WTC11 (cell line): Measurements from ENCODE around the gene AANAT. TPM values are rescaled to one million over a fixed set of nuclear protein-coding genes. Genes with fewer than 3 reads are reported as not detected.

ENCODE experiments used
- ATAC-seq: fragments of 200-7000 bp; cut with Tn5 transposase; 2 replicates; pipeline ENCODE4 v1.10.0; 2021; ENCODE audit warnings: mild to moderate bottlenecking, moderate library complexity
- CTCF ChIA-PET: fragments of 300-600 bp; sonication (Branson Sonifier 250); formaldehyde crosslinking; loops from one replicate; lab custom pipeline; 2021; ENCODE audit warnings: antibody characterized with exemption; lab: Charles Lee
- POLR2A ChIA-PET: fragments of 350-600 bp; sonication (Branson Sonifier 250); formaldehyde crosslinking; loops from one replicate; lab custom pipeline; 2021; ENCODE audit warnings: antibody characterized with exemption; lab: Charles Lee
- DNase-seq: peaks from one replicate; pipeline ENCODE4 v3.0.0; 2021; ENCODE audit warnings: low spot score
- H3K27ac Mint-ChIP-seq: 2 replicates; pipeline ENCODE4 v1.8.0; 2021; ENCODE audit warnings: mixed read lengths
- H3K27me3 Mint-ChIP-seq: 2 replicates; pipeline ENCODE4 v1.8.0; 2021; ENCODE audit warnings: low read depth, mild to moderate bottlenecking, moderate library complexity, mixed read lengths
- H3K36me3 Mint-ChIP-seq: 2 replicates; pipeline ENCODE4 v1.8.0; 2021; ENCODE audit warnings: mixed read lengths
- H3K4me1 Mint-ChIP-seq: 2 replicates; pipeline ENCODE4 v1.8.0; 2022; ENCODE audit warnings: mixed read lengths
- H3K4me3 Mint-ChIP-seq: 2 replicates; pipeline ENCODE4 v1.8.0; 2021; ENCODE audit warnings: mild to moderate bottlenecking, moderate library complexity, mixed read lengths
- H3K9me3 Mint-ChIP-seq: 2 replicates; pipeline ENCODE4 v1.8.0; 2021; ENCODE audit warnings: mixed read lengths
- ATF1 ChIP-seq: sonication (generic); formaldehyde crosslinking; IDR thresholded peaks from 2 replicates; pipeline ENCODE4 v1.8.1; 2023; ENCODE audit warnings: mild to moderate bottlenecking, moderate library complexity, missing genetic modification reagents
- EMX1 ChIP-seq: fragments of 250-450 bp; sonication (Bioruptor Pico); IDR thresholded peaks from 2 replicates; pipeline ENCODE4 v1.8.0; 2021; ENCODE audit warnings: mild to moderate bottlenecking
- GRHL2 ChIP-seq: fragments of 250-450 bp; sonication (Bioruptor Pico); IDR thresholded peaks from 2 replicates; pipeline ENCODE4 v1.8.0; 2022; ENCODE audit warnings: mild to moderate bottlenecking, moderate library complexity; ENCODE audit not compliant: insufficient replicate concordance, severe bottlenecking
- GTF2I ChIP-seq: fragments of 250-450 bp; sonication (Bioruptor Pico); conservative IDR thresholded peaks from 2 replicates; pipeline ENCODE4 v1.4.0; 2021; ENCODE audit warnings: mild to moderate bottlenecking
- NFE2L1 ChIP-seq: sonication (generic); formaldehyde crosslinking; IDR thresholded peaks from 2 replicates; pipeline ENCODE4 v1.8.1; 2023; ENCODE audit warnings: missing genetic modification reagents
- NR3C1 ChIP-seq: sonication (generic); formaldehyde crosslinking; conservative IDR thresholded peaks from 2 replicates; pipeline ENCODE4 v1.8.1; 2023; ENCODE audit warnings: low read depth, mild to moderate bottlenecking, missing genetic modification reagents
- ZNF232 ChIP-seq: sonication (generic); formaldehyde crosslinking; IDR thresholded peaks from 2 replicates; pipeline ENCODE4 v1.8.0; 2022; ENCODE audit warnings: mild to moderate bottlenecking, missing genetic modification reagents
- total RNA-seq: library from RNA; stranded (reverse); gene quantifications from 3 replicates; pipeline ENCODE4 v1.2.3, GENCODE V29; 2021
- TF ChIP-seq, protein P1 (sequence below): sonication (generic); formaldehyde crosslinking; IDR thresholded peaks from 2 replicates; pipeline ENCODE4 v1.8.0; 2023; ENCODE audit warnings: missing genetic modification reagents
- TF ChIP-seq, protein P2 (sequence below): sonication (generic); formaldehyde crosslinking; IDR thresholded peaks from 2 replicates; pipeline ENCODE4 v1.8.0; 2022; ENCODE audit warnings: mild to moderate bottlenecking, missing genetic modification reagents
- TF ChIP-seq, protein P3 (sequence below): sonication (generic); formaldehyde crosslinking; IDR thresholded peaks from 2 replicates; pipeline ENCODE4 v1.8.0; 2023; ENCODE audit warnings: missing genetic modification reagents, mild to moderate bottlenecking, borderline replicate concordance
- TF ChIP-seq, protein P4 (sequence below): sonication (generic); formaldehyde crosslinking; IDR thresholded peaks from 2 replicates; pipeline ENCODE4 v1.8.0; 2022; ENCODE audit warnings: mild to moderate bottlenecking, missing genetic modification reagents
- TF ChIP-seq, protein P5 (sequence below): sonication (generic); formaldehyde crosslinking; IDR thresholded peaks from 2 replicates; pipeline ENCODE4 v1.8.1; 2023; ENCODE audit warnings: mild to moderate bottlenecking, missing genetic modification reagents, moderate library complexity

Gene AANAT
- total RNA-seq, 1 experiment from 2014 or later: 0.17 TPM

- peak overlapping the region; percentile 86 for H3K27ac Mint-ChIP-seq
- H3K9me3 Mint-ChIP-seq: no peaks in the 10 kb centered on the region
- CTCF ChIA-PET: interaction anchor here (0.6 to 2.6 kb wide), 12 partner anchors 9 to 568 kb away, joined by 3 to 30 read pairs (median 4); partner anchors contain the start of genes AANAT and RHBDF2
- H3K27me3 Mint-ChIP-seq: no peaks in the 10 kb centered on the region
- no peak for TF ChIP-seq EMX1 (CRISPR knock-in tag)
- TF ChIP-seq NR3C1 (CRISPR knock-in tag): no peak
- TF ChIP-seq, protein P1, sequence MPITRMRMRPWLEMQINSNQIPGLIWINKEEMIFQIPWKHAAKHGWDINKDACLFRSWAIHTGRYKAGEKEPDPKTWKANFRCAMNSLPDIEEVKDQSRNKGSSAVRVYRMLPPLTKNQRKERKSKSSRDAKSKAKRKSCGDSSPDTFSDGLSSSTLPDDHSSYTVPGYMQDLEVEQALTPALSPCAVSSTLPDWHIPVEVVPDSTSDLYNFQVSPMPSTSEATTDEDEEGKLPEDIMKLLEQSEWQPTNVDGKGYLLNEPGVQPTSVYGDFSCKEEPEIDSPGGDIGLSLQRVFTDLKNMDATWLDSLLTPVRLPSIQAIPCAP (CRISPR knock-in tag): no peak
- TF ChIP-seq, protein P2, sequence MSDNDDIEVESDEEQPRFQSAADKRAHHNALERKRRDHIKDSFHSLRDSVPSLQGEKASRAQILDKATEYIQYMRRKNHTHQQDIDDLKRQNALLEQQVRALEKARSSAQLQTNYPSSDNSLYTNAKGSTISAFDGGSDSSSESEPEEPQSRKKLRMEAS (CRISPR knock-in tag): peak; percentile 53; the same call in 1 of the 2 replicates
- TF ChIP-seq, protein P3, sequence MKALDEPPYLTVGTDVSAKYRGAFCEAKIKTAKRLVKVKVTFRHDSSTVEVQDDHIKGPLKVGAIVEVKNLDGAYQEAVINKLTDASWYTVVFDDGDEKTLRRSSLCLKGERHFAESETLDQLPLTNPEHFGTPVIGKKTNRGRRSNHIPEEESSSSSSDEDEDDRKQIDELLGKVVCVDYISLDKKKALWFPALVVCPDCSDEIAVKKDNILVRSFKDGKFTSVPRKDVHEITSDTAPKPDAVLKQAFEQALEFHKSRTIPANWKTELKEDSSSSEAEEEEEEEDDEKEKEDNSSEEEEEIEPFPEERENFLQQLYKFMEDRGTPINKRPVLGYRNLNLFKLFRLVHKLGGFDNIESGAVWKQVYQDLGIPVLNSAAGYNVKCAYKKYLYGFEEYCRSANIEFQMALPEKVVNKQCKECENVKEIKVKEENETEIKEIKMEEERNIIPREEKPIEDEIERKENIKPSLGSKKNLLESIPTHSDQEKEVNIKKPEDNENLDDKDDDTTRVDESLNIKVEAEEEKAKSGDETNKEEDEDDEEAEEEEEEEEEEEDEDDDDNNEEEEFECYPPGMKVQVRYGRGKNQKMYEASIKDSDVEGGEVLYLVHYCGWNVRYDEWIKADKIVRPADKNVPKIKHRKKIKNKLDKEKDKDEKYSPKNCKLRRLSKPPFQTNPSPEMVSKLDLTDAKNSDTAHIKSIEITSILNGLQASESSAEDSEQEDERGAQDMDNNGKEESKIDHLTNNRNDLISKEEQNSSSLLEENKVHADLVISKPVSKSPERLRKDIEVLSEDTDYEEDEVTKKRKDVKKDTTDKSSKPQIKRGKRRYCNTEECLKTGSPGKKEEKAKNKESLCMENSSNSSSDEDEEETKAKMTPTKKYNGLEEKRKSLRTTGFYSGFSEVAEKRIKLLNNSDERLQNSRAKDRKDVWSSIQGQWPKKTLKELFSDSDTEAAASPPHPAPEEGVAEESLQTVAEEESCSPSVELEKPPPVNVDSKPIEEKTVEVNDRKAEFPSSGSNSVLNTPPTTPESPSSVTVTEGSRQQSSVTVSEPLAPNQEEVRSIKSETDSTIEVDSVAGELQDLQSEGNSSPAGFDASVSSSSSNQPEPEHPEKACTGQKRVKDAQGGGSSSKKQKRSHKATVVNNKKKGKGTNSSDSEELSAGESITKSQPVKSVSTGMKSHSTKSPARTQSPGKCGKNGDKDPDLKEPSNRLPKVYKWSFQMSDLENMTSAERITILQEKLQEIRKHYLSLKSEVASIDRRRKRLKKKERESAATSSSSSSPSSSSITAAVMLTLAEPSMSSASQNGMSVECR: peak; percentile 19; the same call in 1 of the 2 replicates
- peak; percentile 73; the same call in 1 of the 2 replicates for TF ChIP-seq NFE2L1 (CRISPR knock-in tag)
- TF ChIP-seq GTF2I (CRISPR knock-in tag): no peak
- TF ChIP-seq ATF1 (CRISPR knock-in tag): no peak
- TF ChIP-seq GRHL2 (CRISPR knock-in tag): no peak
- H3K4me1 Mint-ChIP-seq: peaks cover 94% of the 10 kb centered on the region
- ATAC-seq (peak; percentile 65), DNase-seq (no peak)
- H3K36me3 Mint-ChIP-seq: no peaks in the 10 kb centered on the region
- peak overlapping the region; percentile 39 for H3K4me3 Mint-ChIP-seq
- POLR2A ChIA-PET: interaction anchor here (0.7 to 0.9 kb wide), 2 partner anchors 14 to 31 kb away, joined by 3 read pairs; no protein-coding TSS in a partner anchor
These were observed 22.7 kb upstream of the AANAT start for GRCh38 chr17:76444518-76445311.

DNA sequence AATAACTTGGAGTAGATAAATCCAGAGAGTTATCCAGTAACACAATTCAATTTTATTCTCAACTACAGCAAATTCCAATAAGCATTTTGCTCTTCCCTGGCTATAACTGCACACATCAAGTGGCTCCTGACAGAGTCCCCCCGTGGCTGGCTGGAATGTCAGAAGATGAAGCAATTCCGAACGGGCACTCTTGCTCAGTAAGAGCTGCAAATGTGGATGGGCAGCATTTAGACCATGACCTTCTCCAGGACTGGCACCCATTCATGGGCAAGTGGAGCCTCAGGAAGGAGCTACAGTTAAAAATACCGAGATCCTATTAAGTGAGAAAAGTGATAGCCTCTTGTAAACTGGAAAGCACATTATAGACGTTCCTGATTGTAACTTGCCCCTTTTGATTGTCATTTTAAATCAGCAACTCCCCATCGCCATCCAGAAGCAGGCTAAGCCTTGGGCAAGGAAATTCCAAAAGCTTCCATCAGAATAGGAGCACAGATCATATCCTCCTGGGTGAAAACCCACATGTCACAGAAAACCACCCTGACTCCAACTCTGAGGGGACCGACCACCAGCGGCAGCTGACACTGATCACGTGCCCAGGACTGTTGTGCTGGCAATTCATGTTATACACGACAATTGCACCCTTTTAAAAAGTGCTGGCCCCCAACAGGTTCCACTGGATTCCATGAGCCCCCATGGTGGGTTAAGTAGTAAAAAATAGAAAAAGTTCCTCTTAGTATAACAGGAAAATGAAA is 21.5 kb upstream of the AANAT start:
- Mint-ChIP-seq H3K27me3 (no peaks in the 10 kb centered on the region), H3K27ac (peak overlapping the region; percentile 86), H3K4me1 (peaks cover 94% of the 10 kb centered on the region), H3K36me3 (no peaks in the 10 kb centered on the region), H3K4me3 (peak overlapping the region; percentile 50)
- ATAC-seq (no peak), DNase-seq (no peak)
- POLR2A ChIA-PET: no interaction called here
- TF ChIP-seq, protein P4, sequence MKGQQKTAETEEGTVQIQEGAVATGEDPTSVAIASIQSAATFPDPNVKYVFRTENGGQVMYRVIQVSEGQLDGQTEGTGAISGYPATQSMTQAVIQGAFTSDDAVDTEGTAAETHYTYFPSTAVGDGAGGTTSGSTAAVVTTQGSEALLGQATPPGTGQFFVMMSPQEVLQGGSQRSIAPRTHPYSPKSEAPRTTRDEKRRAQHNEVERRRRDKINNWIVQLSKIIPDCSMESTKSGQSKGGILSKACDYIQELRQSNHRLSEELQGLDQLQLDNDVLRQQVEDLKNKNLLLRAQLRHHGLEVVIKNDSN: peak; percentile 85
- TF ChIP-seq, protein P5, sequence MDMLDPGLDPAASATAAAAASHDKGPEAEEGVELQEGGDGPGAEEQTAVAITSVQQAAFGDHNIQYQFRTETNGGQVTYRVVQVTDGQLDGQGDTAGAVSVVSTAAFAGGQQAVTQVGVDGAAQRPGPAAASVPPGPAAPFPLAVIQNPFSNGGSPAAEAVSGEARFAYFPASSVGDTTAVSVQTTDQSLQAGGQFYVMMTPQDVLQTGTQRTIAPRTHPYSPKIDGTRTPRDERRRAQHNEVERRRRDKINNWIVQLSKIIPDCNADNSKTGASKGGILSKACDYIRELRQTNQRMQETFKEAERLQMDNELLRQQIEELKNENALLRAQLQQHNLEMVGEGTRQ (CRISPR knock-in tag): peak; percentile 87
- TF ChIP-seq ZNF232: no peak
- TF ChIP-seq, all 79 proteins: peak for 2
- no peaks in the 10 kb centered on the region for H3K9me3 Mint-ChIP-seq
- CTCF ChIA-PET: interaction anchor here (0.6 to 2.6 kb wide), 12 partner anchors 13 to 80 kb away, joined by 3 to 30 read pairs (median 4); partner anchors contain the start of genes AANAT and RHBDF2
